Stimulated activated CD8-positive, alpha-beta memory T cell treated with anti-CD3 and anti-CD28 coated beads, Interleukin-15, amount 100 ng/mL, for 1 hour (primary cell): ENCODE measurements around the gene CELF4.

Experiments used
- DNase-seq: peaks from one replicate; pipeline ENCODE4 v3.0.0-alpha.2; 2020; ENCODE audit warnings: low read depth

Gene CELF4

DNA sequence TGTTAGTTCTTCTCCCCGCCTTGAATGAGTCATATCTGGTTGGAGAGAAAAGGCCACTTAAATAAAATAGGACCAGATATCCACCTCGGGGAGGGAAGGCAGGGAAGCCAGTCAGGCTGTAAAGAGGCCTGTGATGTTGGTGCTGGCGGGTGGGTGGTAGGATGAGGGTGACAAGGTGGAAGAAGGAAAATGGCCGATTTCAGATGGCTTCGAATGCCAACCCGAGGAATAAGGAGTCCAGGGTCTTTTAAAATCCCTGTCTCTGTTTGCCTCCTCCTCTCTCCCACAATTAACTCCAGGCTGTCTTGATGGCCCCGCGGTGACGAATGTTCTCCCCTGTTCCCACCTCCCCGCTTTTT is 41.5 kb downstream of the CELF4 start:
- DNase-seq, result no peak

DNA sequence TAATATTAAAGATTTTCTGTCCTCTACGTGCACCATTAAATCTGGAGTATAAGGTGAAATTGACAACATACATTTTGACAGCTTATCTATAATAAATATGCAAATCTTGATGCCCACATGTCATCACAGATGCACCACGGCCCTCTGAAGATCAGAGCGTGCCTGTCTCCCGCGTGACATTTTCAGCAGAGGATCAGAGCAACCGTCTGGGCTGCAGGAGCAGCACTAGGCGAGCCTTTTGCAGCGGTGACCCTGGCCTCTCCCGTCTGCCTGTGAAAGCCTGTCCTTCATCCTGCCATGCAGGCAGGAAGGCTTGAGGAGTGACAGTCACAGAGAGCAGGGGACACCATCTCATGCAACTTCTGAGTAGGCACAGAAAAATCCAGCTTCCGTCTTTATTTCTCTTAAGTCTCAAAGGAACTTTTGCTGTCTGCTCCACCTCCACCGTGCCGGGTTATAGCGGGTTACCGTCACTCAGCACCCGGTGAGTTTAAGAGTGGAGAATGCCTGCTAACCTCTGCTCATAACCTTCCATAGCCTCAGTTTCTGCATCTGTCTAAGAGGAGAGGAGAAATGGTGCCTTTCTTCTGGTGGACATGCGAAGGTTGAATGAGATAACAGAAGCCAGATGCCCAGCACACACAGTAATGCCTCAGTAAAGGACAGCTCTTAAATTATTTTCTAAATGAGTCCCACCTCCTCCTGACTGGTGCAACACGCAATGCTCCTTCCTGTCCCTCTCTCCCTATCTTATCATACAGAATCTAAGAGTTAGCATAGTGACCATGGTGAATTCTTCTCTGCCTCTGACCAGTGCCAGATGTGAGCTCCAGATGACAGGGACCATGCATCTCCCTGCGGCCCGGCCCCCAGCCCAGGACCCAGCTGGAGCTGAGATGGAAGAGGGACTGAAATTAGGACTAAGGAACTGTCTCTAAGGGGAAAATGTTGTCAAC is 43.8 kb downstream of the CELF4 start:
- DNase-seq, result no peak

DNA sequence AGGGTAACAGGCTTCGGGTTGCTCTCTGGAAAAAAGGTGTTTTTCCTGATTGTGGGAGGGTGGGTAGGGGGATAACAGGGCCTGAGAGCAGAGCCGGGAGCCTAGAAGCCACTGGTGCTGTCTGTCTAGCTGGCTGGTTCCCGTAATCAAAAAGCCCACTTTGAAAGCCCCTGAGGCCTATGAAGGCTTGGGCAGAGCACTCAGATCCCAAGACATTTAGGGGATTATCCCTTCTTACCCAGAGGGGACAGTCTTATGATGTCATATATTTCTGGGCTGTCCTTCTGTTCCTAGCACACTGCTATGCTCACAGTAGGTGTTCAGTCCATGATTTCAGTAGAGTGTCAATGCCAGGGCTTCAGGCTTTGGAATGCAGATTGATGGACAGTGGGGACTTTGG is 45.1 kb downstream of the CELF4 start:
- no peak for DNase-seq

GRCh38 chr18:37519510-37520135 is 46.0 kb downstream of the CELF4 start:
- no peak for DNase-seq

DNA sequence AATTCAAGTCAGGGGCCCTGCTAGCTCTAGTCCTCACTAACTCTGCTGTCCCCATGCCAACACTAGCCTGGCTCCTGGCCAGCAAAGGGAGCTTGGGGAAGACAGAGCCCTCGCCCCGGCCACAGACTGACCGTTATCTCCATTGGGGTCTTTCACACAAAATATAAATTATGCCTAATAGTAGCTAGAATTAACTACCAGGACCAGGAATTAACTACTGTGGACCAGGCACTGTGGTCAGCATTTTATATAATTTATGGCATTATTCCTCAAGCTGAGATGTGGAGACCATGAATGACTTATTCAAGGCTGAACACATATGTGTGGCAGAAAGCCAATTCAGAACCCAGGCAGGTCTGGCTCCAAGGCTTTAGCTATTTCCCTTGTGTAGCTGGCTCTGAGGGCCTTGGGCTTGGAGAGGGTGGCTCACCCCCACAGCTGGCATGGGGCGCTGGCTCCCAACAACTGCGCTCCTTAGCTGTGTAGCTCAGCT is 49.2 kb downstream of the CELF4 start:
- no peak for DNase-seq

- no peak for DNase-seq
These were observed 50.6 kb downstream of the CELF4 start for GRCh38 chr18:37514953-37515352.

- DNase-seq, result no peak
These were observed 53.2 kb downstream of the CELF4 start for GRCh38 chr18:37512400-37512799.

DNA sequence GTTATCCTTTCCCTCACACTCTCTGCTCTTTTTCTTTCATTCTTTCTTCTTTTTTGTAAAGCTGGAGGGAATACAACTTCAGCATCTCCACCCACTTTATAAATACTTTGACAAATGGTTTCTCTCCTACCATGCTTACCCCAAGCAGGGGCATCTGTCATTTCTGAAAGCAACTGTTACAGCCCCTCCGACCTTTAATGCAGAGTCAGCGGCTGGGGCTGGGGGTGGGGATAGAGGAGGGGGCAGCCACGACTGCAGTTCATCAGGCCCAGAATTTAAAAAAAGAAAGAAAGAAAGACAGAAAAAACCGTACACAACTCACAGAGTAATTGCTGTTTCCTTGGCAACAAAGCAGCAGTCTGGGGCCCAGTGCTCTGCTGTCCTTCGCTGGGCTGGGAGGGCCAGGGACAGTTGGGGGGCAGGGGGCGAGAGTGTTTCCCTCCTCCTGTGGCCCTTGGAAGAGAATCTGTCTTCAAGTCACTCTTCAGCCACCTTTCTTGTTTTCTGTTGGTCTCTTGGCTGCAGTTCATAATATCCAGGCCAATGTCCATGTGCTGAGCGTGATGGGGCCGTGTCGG is 53.8 kb downstream of the CELF4 start:
- DNase-seq, result no peak

- no peak for DNase-seq
These were observed 56.0 kb downstream of the CELF4 start for GRCh38 chr18:37509600-37509999.

- no peak for DNase-seq
These were observed 57.4 kb downstream of the CELF4 start for GRCh38 chr18:37508207-37508606.

DNA sequence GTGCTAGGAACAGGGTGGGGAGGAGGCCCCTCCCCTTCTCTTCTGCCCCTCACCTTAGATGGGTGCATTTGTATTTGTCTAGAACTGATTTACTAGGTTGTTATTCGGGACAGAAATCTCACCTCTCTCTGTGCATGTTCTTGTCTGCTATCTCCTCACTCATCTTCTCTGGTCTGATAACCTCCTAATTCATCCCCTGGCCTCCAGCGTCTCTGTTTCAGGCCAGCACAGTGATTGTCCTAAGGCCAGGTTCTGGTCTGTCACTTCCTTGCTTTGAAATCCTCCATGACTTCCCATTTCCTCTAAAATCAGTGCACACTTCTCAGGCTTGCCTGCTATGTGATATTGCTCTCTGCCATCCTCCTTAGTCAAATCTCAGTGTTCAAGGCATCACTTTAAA is 58.4 kb downstream of the CELF4 start:
- DNase-seq, result no peak

- DNase-seq, result no peak
These were observed 59.6 kb downstream of the CELF4 start for GRCh38 chr18:37506001-37506400.

GRCh38 chr18:37505321-37505720 is 60.3 kb downstream of the CELF4 start:
- DNase-seq, result no peak

DNA sequence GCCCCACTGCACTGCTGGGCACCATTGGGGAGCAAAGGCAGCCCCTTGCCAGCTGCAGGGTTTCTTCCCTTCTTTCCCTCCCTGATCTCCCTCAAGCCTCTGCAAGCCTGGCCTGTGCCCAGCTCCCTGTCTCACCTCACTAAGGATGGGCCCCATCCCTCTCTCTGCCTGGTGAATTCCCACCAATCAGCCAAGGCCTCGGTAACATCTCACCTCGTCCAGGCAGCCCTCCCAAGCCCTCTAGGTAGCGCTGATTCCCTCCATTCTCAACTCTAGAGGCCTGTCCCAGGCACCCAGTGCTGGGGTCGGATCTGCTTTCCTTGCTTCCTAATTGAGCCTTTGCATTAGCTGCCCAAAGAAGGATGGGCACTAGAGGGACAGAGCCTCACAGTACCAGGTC is 63.0 kb downstream of the CELF4 start:
- no peak for DNase-seq

GRCh38 chr18:37502036-37502435 is 63.6 kb downstream of the CELF4 start:
- no peak for DNase-seq

GRCh38 chr18:37501136-37501535 is 64.5 kb downstream of the CELF4 start:
- DNase-seq, result no peak

GRCh38 chr18:37499913-37500312 is 65.7 kb downstream of the CELF4 start:
- no peak for DNase-seq

- no peak for DNase-seq
These were observed 66.6 kb downstream of the CELF4 start for GRCh38 chr18:37499044-37499443.

GRCh38 chr18:37497853-37498518 is 67.6 kb downstream of the CELF4 start:
- DNase-seq, result no peak

GRCh38 chr18:37496568-37496967 is 69.0 kb downstream of the CELF4 start:
- DNase-seq, result no peak

DNA sequence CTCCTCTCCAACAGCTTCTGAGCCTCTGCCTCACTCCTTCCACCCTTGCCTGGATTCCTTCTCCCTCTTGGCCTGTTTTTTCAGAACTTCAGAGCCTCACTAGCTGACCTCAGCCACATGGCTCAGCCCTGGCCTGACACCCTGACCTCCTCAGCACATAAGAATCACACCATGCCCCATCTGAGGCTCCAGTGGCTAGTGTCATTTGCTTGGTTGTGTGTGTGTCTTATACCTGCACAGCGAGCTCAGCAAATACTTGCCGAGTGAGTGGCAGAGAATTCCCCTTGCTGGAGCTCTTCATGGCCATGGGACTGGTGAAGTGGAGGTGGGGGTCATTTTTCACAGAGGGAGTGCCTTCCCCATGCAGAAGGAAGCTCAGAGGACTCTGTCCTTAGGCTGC is 70.2 kb downstream of the CELF4 start:
- no peak for DNase-seq

GRCh38 chr18:37494406-37494805 is 71.2 kb downstream of the CELF4 start:
- DNase-seq, result no peak
